Activated naive CD8-positive, alpha-beta T cell treated with anti-CD3 and anti-CD28 coated beads, Interleukin-2, amount 50 U/mL, for 16 hours (primary cell): ENCODE measurements around the gene GPR39.

ENCODE experiments used
- DNase-seq: peaks from one replicate; pipeline ENCODE4 v3.0.0-alpha.2; 2020; ENCODE audit warnings: low read depth, low spot score

Gene GPR39

DNA sequence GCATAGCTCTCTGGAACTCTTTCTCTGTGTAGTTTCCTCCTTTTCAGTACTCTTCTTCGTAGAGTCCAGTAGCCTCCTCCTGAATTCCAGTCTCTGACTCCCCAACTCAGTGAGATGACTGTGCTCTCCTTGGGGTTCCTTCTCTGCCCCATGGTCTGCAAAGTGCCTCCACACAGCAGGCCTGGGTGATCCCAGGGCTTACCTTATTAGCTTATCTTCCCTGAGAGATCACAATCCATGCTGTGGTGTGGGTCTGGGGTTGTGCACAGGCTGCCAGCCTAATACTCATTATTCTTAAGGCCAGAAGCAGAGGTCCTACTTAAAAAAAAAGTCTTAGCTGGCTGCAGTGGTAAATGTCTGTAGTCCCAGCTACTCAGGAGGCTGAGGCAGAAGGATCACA is 4.6 kb upstream of the GPR39 start:
- no peak for DNase-seq

DNA sequence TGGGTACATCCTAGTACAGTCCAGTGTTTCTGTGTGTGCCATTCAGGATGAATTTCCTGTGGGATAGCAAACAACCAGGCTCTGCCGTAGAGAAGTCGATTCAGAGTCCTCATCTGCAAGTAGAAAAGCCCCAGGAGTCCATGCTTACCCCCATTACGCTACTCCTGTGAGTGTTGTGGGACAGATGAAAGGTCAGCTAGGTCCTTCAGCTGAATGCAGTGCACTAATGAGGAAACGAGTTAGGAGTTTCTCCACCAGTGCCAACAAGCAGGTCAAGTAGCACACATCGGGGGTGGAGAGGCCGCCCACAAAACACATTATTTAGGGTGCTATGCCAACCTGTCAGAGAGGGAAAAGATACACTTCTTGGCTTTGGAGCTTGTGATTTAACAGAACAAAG is 2.5 kb upstream of the GPR39 start:
- DNase-seq: no peak

DNA sequence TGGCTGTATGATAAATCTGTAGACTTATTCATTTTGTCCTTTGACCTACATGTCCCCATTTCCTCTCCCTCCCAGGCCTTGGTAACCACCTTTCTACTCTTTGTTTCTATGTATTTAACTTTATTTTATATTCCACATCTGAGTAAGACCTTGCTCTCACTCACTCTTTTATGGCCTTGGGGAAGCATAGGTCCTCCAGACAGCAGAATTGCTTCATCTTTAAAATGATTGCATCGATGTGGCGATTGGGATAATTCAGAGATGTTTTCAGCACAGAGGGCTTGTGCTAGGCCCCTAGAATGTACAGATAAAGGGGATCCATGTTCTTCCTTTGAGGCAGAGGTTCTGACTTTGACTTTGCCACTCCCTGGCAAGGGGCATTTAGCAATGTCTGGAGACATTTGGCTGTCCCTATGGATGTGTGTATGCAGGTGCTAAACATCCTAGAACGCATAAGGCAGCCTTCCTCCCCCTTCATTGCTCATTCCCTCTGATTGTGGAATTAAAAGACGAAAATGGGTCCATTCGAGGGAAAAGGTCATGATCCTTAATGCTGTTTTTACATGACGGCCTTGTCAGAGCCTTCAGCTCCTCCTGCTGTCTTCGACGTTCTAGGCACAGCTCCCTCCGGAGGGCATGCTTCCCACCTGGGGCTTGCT is 1.2 kb upstream of the GPR39 start:
- no peak for DNase-seq

- DNase-seq: no peak
These were observed 486 bp upstream of the GPR39 start for GRCh38 chr2:132415915-132416722.

DNA sequence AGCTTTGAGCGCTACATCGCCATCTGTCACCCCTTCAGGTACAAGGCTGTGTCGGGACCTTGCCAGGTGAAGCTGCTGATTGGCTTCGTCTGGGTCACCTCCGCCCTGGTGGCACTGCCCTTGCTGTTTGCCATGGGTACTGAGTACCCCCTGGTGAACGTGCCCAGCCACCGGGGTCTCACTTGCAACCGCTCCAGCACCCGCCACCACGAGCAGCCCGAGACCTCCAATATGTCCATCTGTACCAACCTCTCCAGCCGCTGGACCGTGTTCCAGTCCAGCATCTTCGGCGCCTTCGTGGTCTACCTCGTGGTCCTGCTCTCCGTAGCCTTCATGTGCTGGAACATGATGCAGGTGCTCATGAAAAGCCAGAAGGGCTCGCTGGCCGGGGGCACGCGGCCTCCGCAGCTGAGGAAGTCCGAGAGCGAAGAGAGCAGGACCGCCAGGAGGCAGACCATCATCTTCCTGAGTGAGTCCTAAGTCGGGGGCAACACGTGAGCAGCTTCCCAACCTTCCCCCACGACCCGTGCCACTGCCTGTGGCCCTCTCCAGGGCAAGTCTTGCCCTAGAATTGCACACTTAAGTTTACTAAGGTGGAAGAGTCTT is 928 bp downstream of the GPR39 start:
- DNase-seq: no peak

- no peak for DNase-seq
These were observed 2.6 kb downstream of the GPR39 start for GRCh38 chr2:132419235-132419634.

- no peak for DNase-seq
These were observed 3.3 kb downstream of the GPR39 start for GRCh38 chr2:132419941-132420340.

GRCh38 chr2:132420816-132421805 is 4.5 kb downstream of the GPR39 start:
- DNase-seq: no peak

- no peak for DNase-seq
These were observed 6.1 kb downstream of the GPR39 start for GRCh38 chr2:132422736-132423135.

GRCh38 chr2:132424526-132425121 is 8.0 kb downstream of the GPR39 start:
- no peak for DNase-seq

DNA sequence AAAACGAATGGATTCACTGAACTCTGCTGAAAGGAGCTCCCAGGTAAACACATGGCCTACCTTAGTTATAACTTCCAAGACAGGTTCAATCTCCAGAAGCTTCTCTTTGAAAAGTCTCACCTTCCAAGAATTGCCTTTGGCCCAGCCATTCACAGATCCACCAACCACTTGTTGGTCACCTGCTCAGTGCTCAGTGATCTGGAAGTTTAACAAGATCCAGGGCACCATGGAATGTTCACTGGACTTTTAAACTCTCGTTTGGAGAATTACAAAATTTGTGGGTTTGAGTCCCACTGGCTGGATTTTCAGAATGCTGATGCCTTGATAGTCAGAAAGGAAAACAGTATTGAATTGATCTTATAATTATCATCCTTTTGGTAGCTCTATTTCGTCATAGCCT is 9.4 kb downstream of the GPR39 start:
- no peak for DNase-seq

- DNase-seq: no peak
These were observed 10.1 kb downstream of the GPR39 start for GRCh38 chr2:132426656-132427055.

DNA sequence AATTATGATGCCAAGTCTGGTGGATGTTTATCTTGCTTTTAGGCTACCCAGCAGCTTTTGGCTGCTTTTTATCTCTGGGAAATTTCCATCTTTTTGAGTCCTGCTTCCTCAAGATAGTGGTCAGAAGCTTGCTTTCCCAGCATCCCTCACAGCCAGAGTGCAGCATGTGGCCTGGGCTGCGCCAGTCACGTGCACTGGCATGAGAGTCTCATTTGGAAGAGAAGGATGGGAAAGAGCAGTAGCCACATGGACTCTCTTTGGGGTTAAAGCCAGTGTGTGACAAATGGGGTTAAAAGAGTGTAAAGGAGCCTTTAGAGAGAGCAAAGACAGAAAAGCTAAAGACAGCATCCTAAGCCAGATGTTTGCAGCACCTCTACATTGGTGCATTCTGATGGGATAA is 12.7 kb downstream of the GPR39 start:
- no peak for DNase-seq

GRCh38 chr2:132429941-132430573 is 13.5 kb downstream of the GPR39 start:
- DNase-seq: no peak

DNA sequence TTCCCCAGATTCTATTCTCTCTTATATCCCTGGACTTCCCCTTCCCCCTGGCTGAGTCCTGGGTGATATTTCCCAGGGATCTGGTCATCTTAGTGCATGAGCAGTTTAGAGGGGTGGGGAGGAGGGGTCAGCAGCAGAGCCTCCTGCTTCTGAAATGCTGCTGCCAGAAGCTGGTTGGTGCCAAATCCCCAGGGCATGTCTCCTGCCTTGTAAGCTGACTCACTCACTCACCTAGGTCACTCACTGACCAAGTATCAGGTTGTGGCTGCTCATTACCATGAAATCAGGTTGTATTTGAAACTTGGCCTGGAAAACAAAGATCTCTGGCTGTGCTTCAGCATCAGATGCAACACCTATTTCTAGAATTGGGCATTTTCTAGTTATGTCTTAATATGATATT is 14.3 kb downstream of the GPR39 start:
- DNase-seq: no peak

DNA sequence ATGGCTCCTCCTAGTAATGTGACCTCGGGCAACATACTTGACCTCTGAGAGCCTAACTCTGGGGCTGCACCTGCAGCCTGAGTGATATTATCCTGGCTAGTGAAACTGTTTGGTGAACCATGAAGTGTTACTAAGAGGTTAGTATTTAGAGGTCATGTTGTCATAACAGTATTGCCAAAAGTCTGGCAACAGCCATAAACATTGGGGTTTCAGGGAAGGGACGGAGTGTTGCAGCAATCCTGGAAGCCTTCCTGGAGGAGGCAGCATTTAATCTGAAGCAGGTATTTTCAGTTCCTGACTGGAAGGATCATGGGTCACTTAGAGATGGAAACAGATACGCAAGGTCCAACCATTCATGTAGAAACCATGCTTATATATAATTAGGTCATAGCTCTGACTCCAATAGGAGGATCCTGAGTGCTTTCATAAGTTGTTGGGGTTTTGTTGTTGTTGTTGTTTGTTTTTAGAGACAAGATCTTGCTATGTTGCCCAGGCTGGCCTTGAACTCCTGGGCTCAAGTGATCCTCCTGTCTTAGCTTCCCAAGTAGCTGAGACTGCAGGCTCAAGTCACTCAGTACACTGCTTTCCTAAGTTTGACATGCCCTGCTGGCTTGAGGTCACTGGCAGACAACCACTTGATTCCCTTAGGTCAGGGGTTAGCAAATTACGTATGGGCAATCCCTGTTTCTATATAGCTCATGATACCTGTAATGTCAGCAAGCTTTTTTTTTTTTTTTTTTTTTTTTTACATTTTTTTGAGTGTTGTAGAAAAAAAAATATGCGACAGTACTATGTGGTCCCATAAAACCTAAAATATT is 21.5 kb downstream of the GPR39 start:
- DNase-seq: no peak

DNA sequence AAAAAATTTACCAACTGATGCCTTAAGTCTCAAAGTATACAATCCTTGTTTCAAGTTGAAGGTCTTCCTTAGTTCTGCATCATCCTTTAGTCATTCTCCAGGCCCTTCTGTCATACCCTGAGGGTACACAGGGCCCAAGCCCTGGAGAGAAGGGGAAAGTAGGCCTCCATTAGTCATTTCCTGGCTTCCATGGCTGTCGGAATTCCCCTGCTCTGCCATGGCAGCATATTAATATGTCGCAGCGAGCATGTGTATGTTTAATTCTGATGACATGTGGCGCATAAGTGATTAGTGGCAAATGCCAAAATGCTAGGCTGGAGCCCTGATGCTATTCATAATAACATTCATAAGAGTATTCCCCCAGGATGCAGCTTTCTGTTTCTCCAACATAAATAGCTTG is 22.1 kb downstream of the GPR39 start:
- no peak for DNase-seq

DNA sequence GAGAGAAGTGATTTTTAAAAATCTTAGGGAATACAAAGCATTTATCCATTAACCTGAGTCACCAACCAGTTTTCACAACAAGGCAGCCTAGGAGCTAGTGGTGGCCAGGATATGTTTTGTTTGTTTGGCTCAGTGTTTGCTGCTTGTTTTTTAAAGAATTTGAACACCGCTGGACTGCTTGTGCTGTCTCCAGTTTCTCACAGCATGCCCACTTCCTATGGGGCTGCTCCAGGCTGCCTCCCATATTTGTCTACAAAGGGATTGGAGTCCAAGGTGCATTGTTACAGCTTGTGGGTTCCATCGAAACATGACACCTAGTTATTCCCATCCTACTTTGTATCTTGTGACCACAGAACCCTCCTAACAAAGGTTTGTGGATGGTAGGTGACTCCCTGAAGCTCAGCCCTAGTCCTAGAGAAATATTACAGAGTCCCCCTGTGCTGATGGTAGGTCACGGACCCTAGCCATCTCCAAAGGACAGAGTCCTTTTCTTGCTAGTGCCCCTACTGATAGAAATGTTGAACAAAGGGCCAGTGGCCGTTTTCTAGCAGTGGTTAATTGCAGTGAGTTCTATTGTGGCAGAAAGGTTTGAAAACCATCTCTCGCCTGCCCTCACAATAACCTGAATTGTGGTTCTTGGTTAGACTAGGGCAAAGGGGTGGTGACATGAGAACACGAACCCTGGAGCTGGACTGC is 23.2 kb downstream of the GPR39 start:
- DNase-seq: no peak

GRCh38 chr2:132441051-132441450 is 24.4 kb downstream of the GPR39 start:
- no peak for DNase-seq
